CD4-positive, alpha-beta T cell treated with Interleukin-15 for 1 hour (primary cell): ENCODE results near the gene PACS2.
A peak's percentile ranks its signal among the peaks of the same experiment; 100 is the strongest.
"Not testable (repeated sequence)": the region's sequence is repeated elsewhere in the genome, so short reads cannot be mapped to it uniquely, and the experiment has no call there.

Experiments
- DNase-seq: peaks from one replicate; pipeline ENCODE4 v3.0.0-alpha.2; 2020

PACS2 gene

GRCh38 chr14:105314287-105315200, at the start of gene PACS2:
Gene PACS2, plus strand, starts transcription at chr14:105314748. Its CDS starts 171 bp downstream, at chr14:105314919.
- peak; percentile 80 for DNase-seq

- no peak for DNase-seq
These were observed 46.6 kb upstream of the PACS2 start for GRCh38 chr14:105267820-105268548.

- no peak for DNase-seq
These were observed 45.7 kb upstream of the PACS2 start for GRCh38 chr14:105268736-105269354.

GRCh38 chr14:105269405-105269804, 45.1 kb upstream of the PACS2 start:
- DNase-seq: no peak

GRCh38 chr14:105271224-105271890, 43.2 kb upstream of the PACS2 start:
- DNase-seq: no peak

- DNase-seq: no peak
These were observed 41.9 kb upstream of the PACS2 start for GRCh38 chr14:105272623-105273022.

GRCh38 chr14:105273062-105273461, 41.5 kb upstream of the PACS2 start:
- DNase-seq: no peak

- DNase-seq: no peak
These were observed 39.9 kb upstream of the PACS2 start for GRCh38 chr14:105274637-105275036.

- DNase-seq: no peak
These were observed 39.1 kb upstream of the PACS2 start for GRCh38 chr14:105275267-105275946.

- DNase-seq: not testable (repeated sequence)
These were observed 37.1 kb upstream of the PACS2 start for GRCh38 chr14:105277448-105277847.

GRCh38 chr14:105279642-105280361, 34.7 kb upstream of the PACS2 start:
- no peak for DNase-seq

- DNase-seq: no peak
These were observed 34.0 kb upstream of the PACS2 start for GRCh38 chr14:105280525-105280924.

- DNase-seq: no peak
These were observed 33.0 kb upstream of the PACS2 start for GRCh38 chr14:105281371-105282097.

GRCh38 chr14:105282098-105282725, 32.3 kb upstream of the PACS2 start:
- DNase-seq: no peak

GRCh38 chr14:105283028-105283427, 31.5 kb upstream of the PACS2 start:
- DNase-seq: no peak

- no peak for DNase-seq
These were observed 30.6 kb upstream of the PACS2 start for GRCh38 chr14:105283899-105284298.

- no peak for DNase-seq
These were observed 29.4 kb upstream of the PACS2 start for GRCh38 chr14:105285174-105285573.

GRCh38 chr14:105286759-105287144, 27.8 kb upstream of the PACS2 start:
- no peak for DNase-seq

- DNase-seq: no peak
These were observed 27.1 kb upstream of the PACS2 start for GRCh38 chr14:105287249-105288102.
